CD4-positive, alpha-beta T cell (primary cell): ENCODE results near the gene PKNOX2. TPM values are rescaled to one million over a fixed set of nuclear protein-coding genes. Genes with fewer than 3 reads are reported as not detected.

Experiments
- ATAC-seq: fragments of 200-7000 bp; cut with Tn5 transposase; one replicate; pipeline ENCODE4 v1.10.0; 2022; ENCODE audit warnings: mild to moderate bottlenecking; ENCODE audit not compliant: poor library complexity
- CTCF ChIA-PET: fragments of 350-600 bp; sonication (Branson Sonifier 250); formaldehyde crosslinking; loops from one replicate; lab custom pipeline; 2021; ENCODE audit warnings: antibody characterized with exemption, inconsistent platforms; lab: Charles Lee
- POLR2A ChIA-PET: fragments of 350-600 bp; sonication (Branson Sonifier 250); formaldehyde crosslinking; loops from one replicate; lab custom pipeline; 2021; ENCODE audit warnings: antibody characterized with exemption, inconsistent platforms; lab: Charles Lee
- DNase-seq, 14 experiments: peaks; one replicate each; pipeline ENCODE4 v3.0.0-alpha.2; 2013 to 2020; ENCODE audit warnings: mixed read lengths in 2 of 14
- H3K27ac ChIP-seq, 2 donors: one replicate each; pipeline versions ENCODE4 v1.5.1 to v1.7.0; 2013; ENCODE audit warnings: low read length in 2 of 2, low read depth in 1 of 2, mild to moderate bottlenecking in 1 of 2
- H3K27me3 ChIP-seq, 2 experiments: 1 replicate in 1 of 2; 2 replicates in 1 of 2; pipeline versions ENCODE4 v1.6.1 to v1.7.0; 2013; ENCODE audit warnings: low read length in 2 of 2, control low read depth in 1 of 2, mild to moderate bottlenecking in 1 of 2, moderate library complexity in 1 of 2; ENCODE audit not compliant: insufficient read depth in 2 of 2, control insufficient read depth in 1 of 2
- H3K36me3 ChIP-seq: one replicate; pipeline ENCODE4 v1.6.1; 2013; ENCODE audit warnings: low read length, control low read depth; ENCODE audit not compliant: insufficient read depth
- H3K4me1 ChIP-seq: one replicate; pipeline ENCODE4 v1.6.1; 2013; ENCODE audit warnings: low read length, control low read depth; ENCODE audit not compliant: insufficient read depth
- H3K4me3 ChIP-seq: one replicate; pipeline ENCODE4 v1.5.1; 2013; ENCODE audit warnings: mild to moderate bottlenecking, low read length, moderate library complexity
- H3K9me3 ChIP-seq, 2 experiments: 1 replicate in 1 of 2; 2 replicates in 1 of 2; pipeline versions ENCODE4 v1.6.1 to v1.7.0; 2013; ENCODE audit warnings: low read length in 2 of 2, mild to moderate bottlenecking in 2 of 2, control low read depth in 1 of 2, moderate library complexity in 1 of 2; ENCODE audit not compliant: control insufficient read depth in 1 of 2, insufficient read depth in 1 of 2
- H3K27ac Mint-ChIP-seq: one replicate; pipeline ENCODE4 v1.8.0; 2020; ENCODE audit warnings: mixed read lengths
- H3K27me3 Mint-ChIP-seq: one replicate; pipeline ENCODE4 v1.8.0; 2021; ENCODE audit warnings: mixed read lengths
- H3K36me3 Mint-ChIP-seq: one replicate; pipeline ENCODE4 v1.8.0; 2021; ENCODE audit warnings: low read depth, mixed read lengths
- H3K4me1 Mint-ChIP-seq: one replicate; pipeline ENCODE4 v1.8.0; 2021; ENCODE audit warnings: low read depth, mixed read lengths
- H3K4me3 Mint-ChIP-seq: one replicate; pipeline ENCODE4 v1.8.0; 2020; ENCODE audit warnings: mild to moderate bottlenecking, mixed read lengths
- H3K9me3 Mint-ChIP-seq: one replicate; pipeline ENCODE4 v1.8.0; 2020; ENCODE audit warnings: mixed read lengths
- intact Hi-C, 2 experiments: fragments of 100-400 bp; cut with DNase I in 1 of 2; cut with micrococcal nuclease in 1 of 2; formaldehyde crosslinking; loops; one replicate each; pipeline versions ENCODE4 v1.15.1 to v1.9.0; 2023 to 2025; cut with DNase I, micrococcal nuclease
- total RNA-seq, 174 experiments: library from RNA in 2 of 174; stranded (reverse) in 2 of 174; gene quantifications; one replicate each; pipeline ENCODE4 v1.2.3 and lab custom pipeline; 2021 to 2026
- TF ChIP-seq, protein P1 (sequence below): fragments of 200-600 bp; IDR thresholded peaks from one replicate; pipeline ENCODE4 v1.8.0; 2022; ENCODE audit warnings: antibody characterized with exemption, mild to moderate bottlenecking

PKNOX2 gene
- total RNA-seq, 2 experiments from 2014 or later: not detected

DNA sequence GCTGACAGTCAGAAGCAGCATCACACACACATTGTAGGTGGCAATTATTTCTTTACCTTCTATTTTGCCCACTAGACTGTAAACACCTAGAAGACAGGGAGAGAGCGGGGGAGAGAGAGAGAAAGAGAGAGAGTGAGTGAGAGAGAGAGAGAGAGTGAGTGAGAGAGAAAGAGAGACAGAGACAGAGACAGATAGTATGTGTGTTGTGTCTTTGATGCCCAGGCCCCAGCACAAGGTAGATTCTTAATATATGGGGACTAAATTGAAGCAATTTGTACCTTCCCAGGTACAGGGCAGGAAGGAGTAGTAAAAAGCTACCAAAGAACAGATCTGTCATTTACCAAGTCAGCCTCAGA, 163.7 kb downstream of the PKNOX2 start:
- H3K4me3 Mint-ChIP-seq: no peak overlapping the region
- TF ChIP-seq, protein P1, sequence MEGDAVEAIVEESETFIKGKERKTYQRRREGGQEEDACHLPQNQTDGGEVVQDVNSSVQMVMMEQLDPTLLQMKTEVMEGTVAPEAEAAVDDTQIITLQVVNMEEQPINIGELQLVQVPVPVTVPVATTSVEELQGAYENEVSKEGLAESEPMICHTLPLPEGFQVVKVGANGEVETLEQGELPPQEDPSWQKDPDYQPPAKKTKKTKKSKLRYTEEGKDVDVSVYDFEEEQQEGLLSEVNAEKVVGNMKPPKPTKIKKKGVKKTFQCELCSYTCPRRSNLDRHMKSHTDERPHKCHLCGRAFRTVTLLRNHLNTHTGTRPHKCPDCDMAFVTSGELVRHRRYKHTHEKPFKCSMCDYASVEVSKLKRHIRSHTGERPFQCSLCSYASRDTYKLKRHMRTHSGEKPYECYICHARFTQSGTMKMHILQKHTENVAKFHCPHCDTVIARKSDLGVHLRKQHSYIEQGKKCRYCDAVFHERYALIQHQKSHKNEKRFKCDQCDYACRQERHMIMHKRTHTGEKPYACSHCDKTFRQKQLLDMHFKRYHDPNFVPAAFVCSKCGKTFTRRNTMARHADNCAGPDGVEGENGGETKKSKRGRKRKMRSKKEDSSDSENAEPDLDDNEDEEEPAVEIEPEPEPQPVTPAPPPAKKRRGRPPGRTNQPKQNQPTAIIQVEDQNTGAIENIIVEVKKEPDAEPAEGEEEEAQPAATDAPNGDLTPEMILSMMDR: no peak
- intact Hi-C loops: no loop called here
- H3K9me3 Mint-ChIP-seq: no peaks in the 10 kb centered on the region
- no peaks in the 10 kb centered on the region for H3K4me1 Mint-ChIP-seq
- ChIA-PET CTCF (no interaction called here), POLR2A (no interaction called here)
- H3K27ac Mint-ChIP-seq: no peak overlapping the region
- ATAC-seq (no peak), DNase-seq (no peak)
- Histone ChIP-seq H3K27me3 (peaks cover 0 to 5% of the 10 kb centered on the region in 2 experiments), H3K36me3 (no peaks in the 10 kb centered on the region), H3K4me1 (no peaks in the 10 kb centered on the region), H3K4me3 (no peak overlapping the region), H3K9me3 (no peaks in the 10 kb centered on the region), H3K27ac (no peak overlapping the region)
- H3K36me3 Mint-ChIP-seq: no peaks in the 10 kb centered on the region
- H3K27me3 Mint-ChIP-seq: peaks cover 35% of the 10 kb centered on the region

DNA sequence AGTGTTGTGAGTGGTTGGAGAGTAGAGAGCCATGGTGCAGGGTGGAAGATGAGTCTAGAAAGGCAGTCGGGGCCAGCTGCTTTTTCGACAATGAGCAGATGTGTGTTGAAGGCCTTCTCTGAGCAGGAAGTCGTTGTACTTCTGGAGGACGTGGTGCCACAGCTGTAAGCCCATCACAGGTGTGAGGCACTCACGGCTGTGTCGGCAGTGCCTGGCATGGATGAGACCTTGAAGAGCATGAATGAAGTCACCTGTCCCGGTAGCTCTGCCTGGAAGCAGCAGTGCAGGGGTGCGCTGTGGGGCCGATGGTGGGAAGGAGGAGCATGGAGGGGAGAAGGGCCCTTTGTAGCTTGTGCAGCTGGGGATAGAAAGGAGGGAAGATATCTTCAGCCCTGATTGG, 165.2 kb downstream of the PKNOX2 start:
- Histone ChIP-seq H3K36me3 (no peaks in the 10 kb centered on the region), H3K4me3 (no peak overlapping the region), H3K27me3 (no peaks in the 10 kb centered on the region), H3K9me3 (no peaks in the 10 kb centered on the region), H3K4me1 (no peaks in the 10 kb centered on the region), H3K27ac (no peak overlapping the region)
- CTCF ChIA-PET: no interaction called here
- Mint-ChIP-seq H3K4me3 (no peak overlapping the region), H3K36me3 (no peaks in the 10 kb centered on the region), H3K27me3 (peaks cover 22% of the 10 kb centered on the region), H3K27ac (no peak overlapping the region), H3K4me1 (no peaks in the 10 kb centered on the region), H3K9me3 (no peaks in the 10 kb centered on the region)
- DNase-seq: no peak
- no peak for ATAC-seq
- POLR2A ChIA-PET: no interaction called here
- TF ChIP-seq, protein P1: no peak
- intact Hi-C loops: no loop called here

DNA sequence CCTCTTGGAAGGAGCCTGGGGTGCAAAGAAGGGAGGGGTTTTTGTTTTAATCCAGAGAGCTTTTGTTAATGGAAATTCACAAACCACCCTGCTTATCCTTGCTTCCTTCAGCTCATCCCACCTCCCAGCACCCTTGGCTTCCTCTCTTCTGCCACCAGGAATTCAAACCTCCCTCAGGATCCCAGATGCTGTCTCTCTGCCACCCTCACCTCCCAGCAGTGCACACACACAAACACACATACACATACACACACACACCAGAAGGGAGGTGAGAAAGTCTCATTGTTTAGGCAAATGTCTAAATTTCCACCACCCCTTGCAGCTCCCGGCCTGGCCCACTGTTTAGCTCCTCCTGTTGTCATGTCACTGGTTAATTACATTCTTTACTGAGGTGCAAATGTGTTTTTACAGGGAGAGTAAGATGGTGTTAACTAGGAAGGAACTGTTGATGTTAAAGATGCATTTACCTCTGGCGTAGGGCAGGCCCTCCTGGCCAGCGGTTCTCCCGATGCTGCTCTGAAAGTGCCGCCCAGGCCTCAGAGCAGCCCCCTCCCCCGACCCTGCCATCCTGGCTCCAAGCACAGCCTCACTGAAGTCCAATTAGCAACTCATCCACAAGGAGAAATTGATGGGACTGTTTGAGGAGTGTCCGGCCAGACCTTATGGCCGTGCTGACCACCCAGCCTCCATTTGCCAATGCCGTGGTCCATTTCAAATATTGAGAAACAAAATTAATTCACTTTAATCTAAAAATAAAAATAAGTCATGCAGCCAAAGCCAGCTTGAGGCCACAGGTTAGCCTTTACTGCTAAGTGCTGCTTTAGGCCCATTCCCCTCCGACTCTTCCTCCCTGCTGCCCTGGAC, 166.1 kb downstream of the PKNOX2 start:
- CTCF ChIA-PET: no interaction called here
- Mint-ChIP-seq H3K4me1 (no peaks in the 10 kb centered on the region), H3K27me3 (peaks cover 22% of the 10 kb centered on the region)

More for the DNA sequence above, 166.1 kb downstream of the PKNOX2 start:
- Histone ChIP-seq H3K27me3 (no peaks in the 10 kb centered on the region), H3K36me3 (no peaks in the 10 kb centered on the region), H3K4me3 (no peak overlapping the region), H3K27ac (no peak overlapping the region), H3K4me1 (no peaks in the 10 kb centered on the region), H3K9me3 (no peaks in the 10 kb centered on the region)
- POLR2A ChIA-PET: interaction anchor here (0.6 kb wide), 1 partner anchor 1097 kb away, joined by 3 read pairs; no protein-coding TSS in a partner anchor
- TF ChIP-seq, protein P1: no peak
- no peak for DNase-seq
- intact Hi-C loops: no loop called here
- Mint-ChIP-seq H3K4me3 (no peak overlapping the region), H3K9me3 (no peaks in the 10 kb centered on the region), H3K36me3 (no peaks in the 10 kb centered on the region), H3K27ac (no peak overlapping the region)
- ATAC-seq: no peak
